HepG2 (cell line): ENCODE results near the gene GNG5. TPM values are rescaled to one million over a fixed set of nuclear protein-coding genes. Genes with fewer than 3 reads are reported as not detected.
A peak's percentile ranks its signal among the peaks of the same experiment; 100 is the strongest.

Source experiments
- ATF5 ChIP-seq: sonication (generic); formaldehyde crosslinking; IDR thresholded peaks from 2 replicates; pipeline ENCODE4 v1.4.0; 2020; ENCODE audit warnings: mild to moderate bottlenecking, low read depth, missing genetic modification reagents
- BRCA1 ChIP-seq: sonication (generic); formaldehyde crosslinking; IDR thresholded peaks from 2 replicates; pipeline ENCODE4 v1.4.0; 2020; ENCODE audit warnings: missing genetic modification reagents
- CEBPZ ChIP-seq: IDR thresholded peaks from 2 replicates; pipeline ENCODE4 v1.6.1; 2012; ENCODE audit warnings: low read length, improper control_type of control experiment
- DNMT3B ChIP-seq: conservative IDR thresholded peaks from 2 replicates; pipeline ENCODE4 v1.6.1; 2016; ENCODE audit warnings: missing biosample characterization, control low read depth
- GATAD2A ChIP-seq: IDR thresholded peaks from 2 replicates; pipeline ENCODE4 v1.6.1; 2016
- HCFC1 ChIP-seq: fragments of 150-350 bp; IDR thresholded peaks from 2 replicates; pipeline ENCODE4 v1.6.1; 2014; ENCODE audit warnings: low read depth, low read length
- MEIS2 ChIP-seq: sonication (generic); formaldehyde crosslinking; IDR thresholded peaks from 2 replicates; pipeline ENCODE4 v1.9.0; 2021; ENCODE audit warnings: mild to moderate bottlenecking, missing genetic modification reagents
- NR0B2 ChIP-seq: sonication (generic); formaldehyde crosslinking; IDR thresholded peaks from 2 replicates; pipeline ENCODE4 v1.4.0; 2020; ENCODE audit warnings: mild to moderate bottlenecking, missing genetic modification reagents
- SALL2 ChIP-seq: sonication (generic); formaldehyde crosslinking; IDR thresholded peaks from 2 replicates; pipeline ENCODE4 v1.8.1; 2023; ENCODE audit warnings: mild to moderate bottlenecking, missing genetic modification reagents, inconsistent platforms
- U2AF2 ChIP-seq: fragments of 200-400 bp; formaldehyde crosslinking; IDR thresholded peaks from 2 replicates; pipeline ENCODE4 v1.6.1; 2017; ENCODE audit warnings: low read depth, mild to moderate bottlenecking, low read length
- ZBTB46 ChIP-seq: sonication (generic); formaldehyde crosslinking; IDR thresholded peaks from 2 replicates; pipeline ENCODE4 v1.4.0; 2020; ENCODE audit warnings: mild to moderate bottlenecking, missing genetic modification reagents, borderline replicate concordance
- ZFP90 ChIP-seq: sonication (generic); formaldehyde crosslinking; IDR thresholded peaks from 2 replicates; pipeline ENCODE4 v1.8.0; 2022; ENCODE audit warnings: missing genetic modification reagents, mild to moderate bottlenecking, inconsistent platforms, borderline replicate concordance
- ZNF460 ChIP-seq: sonication (generic); formaldehyde crosslinking; IDR thresholded peaks from 2 replicates; pipeline ENCODE4 v1.5.1; 2020; ENCODE audit warnings: missing genetic modification reagents, mild to moderate bottlenecking, borderline replicate concordance
- polyA plus RNA-seq, 8 experiments: library from polyadenylated mRNA; depleted of rRNA in 3 of 8; stranded (reverse) in 7 of 8; unstranded in 1 of 8; fragments of >200 nt; fragmentation: Illumina TruSeq in 4 of 8; extraction: Trizol in 4 of 8; gene quantifications; 2 replicates each; pipeline versions ENCODE4 v1.2.1 to v1.2.3, GENCODE V29; 2011 to 2016; ENCODE audit warnings: low read depth in 4 of 8, missing spikeins in 1 of 8, mixed read lengths in 1 of 8; ENCODE audit not compliant: insufficient read depth in 1 of 8
- total RNA-seq, 5 experiments: library from RNA; depleted of rRNA; stranded (reverse); fragments of >200 nt; fragmentation: Illumina TruSeq; extraction: Trizol; gene quantifications; 2 replicates each; pipeline ENCODE4 v1.2.3, GENCODE V29; 2016; ENCODE audit warnings: low read depth in 1 of 5
- TF ChIP-seq, protein P1 (sequence below): sonication (generic); formaldehyde crosslinking; IDR thresholded peaks from 2 replicates; pipeline ENCODE4 v1.4.0; 2020; ENCODE audit warnings: low read depth, mild to moderate bottlenecking, missing genetic modification reagents
- TF ChIP-seq, protein P2 (sequence below): sonication (generic); formaldehyde crosslinking; IDR thresholded peaks from 2 replicates; pipeline ENCODE4 v1.5.1; 2020; ENCODE audit warnings: missing genetic modification reagents, mild to moderate bottlenecking, borderline replicate concordance

The GNG5 gene
- total and polyA plus RNA-seq, 2 of the 13 experiments (the other 11 are each of a cell fraction or from before 2014, with no cell fraction given) = 103 to 137 TPM

GRCh38 chr1:84504580-84505492 lies 1.5 kb downstream of the GNG5 start (continued):
- TF ChIP-seq, protein P1, sequence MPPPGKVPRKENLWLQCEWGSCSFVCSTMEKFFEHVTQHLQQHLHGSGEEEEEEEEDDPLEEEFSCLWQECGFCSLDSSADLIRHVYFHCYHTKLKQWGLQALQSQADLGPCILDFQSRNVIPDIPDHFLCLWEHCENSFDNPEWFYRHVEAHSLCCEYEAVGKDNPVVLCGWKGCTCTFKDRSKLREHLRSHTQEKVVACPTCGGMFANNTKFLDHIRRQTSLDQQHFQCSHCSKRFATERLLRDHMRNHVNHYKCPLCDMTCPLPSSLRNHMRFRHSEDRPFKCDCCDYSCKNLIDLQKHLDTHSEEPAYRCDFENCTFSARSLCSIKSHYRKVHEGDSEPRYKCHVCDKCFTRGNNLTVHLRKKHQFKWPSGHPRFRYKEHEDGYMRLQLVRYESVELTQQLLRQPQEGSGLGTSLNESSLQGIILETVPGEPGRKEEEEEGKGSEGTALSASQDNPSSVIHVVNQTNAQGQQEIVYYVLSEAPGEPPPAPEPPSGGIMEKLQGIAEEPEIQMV = 0 out of 2 replicates have a peak, but pooled peaks have one; percentile 11
- TF ChIP-seq MEIS2 = no peak
- no peak for TF ChIP-seq ZBTB46 (CRISPR knock-in tag)
- TF ChIP-seq CEBPZ = no peak
- TF ChIP-seq ZFP90 (CRISPR knock-in tag) = 0 out of 2 replicates have a peak, but pooled peaks have one; percentile 24
- TF ChIP-seq ATF5 (CRISPR knock-in tag) = no peak
- TF ChIP-seq SALL2 (CRISPR knock-in tag) = no peak
- no peak for TF ChIP-seq U2AF2
- TF ChIP-seq GATAD2A (CRISPR knock-in tag) = peak; percentile 86
- TF ChIP-seq ZNF460 = no peak
- TF ChIP-seq, protein P2, sequence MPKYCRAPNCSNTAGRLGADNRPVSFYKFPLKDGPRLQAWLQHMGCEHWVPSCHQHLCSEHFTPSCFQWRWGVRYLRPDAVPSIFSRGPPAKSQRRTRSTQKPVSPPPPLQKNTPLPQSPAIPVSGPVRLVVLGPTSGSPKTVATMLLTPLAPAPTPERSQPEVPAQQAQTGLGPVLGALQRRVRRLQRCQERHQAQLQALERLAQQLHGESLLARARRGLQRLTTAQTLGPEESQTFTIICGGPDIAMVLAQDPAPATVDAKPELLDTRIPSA (CRISPR knock-in tag) = no peak
- TF ChIP-seq HCFC1 = no peak
- TF ChIP-seq BRCA1 (CRISPR knock-in tag) = no peak
- TF ChIP-seq DNMT3B (CRISPR knock-in tag) = no peak
- no peak for TF ChIP-seq NR0B2
